GM19467 (cell line): ENCODE measurements around the gene CPOX.
"Not testable (repeated sequence)": the region's sequence is repeated elsewhere in the genome, so short reads cannot be mapped to it uniquely, and the experiment has no call there.

Experiments used
- ATAC-seq: cut with Tn5 transposase; IDR thresholded peaks from one replicate; pipeline ENCODE4 v1.9.1; 2021; ENCODE audit warnings: mild to moderate bottlenecking, moderate library complexity; ENCODE audit not compliant: unreplicated experiment

Gene CPOX

DNA sequence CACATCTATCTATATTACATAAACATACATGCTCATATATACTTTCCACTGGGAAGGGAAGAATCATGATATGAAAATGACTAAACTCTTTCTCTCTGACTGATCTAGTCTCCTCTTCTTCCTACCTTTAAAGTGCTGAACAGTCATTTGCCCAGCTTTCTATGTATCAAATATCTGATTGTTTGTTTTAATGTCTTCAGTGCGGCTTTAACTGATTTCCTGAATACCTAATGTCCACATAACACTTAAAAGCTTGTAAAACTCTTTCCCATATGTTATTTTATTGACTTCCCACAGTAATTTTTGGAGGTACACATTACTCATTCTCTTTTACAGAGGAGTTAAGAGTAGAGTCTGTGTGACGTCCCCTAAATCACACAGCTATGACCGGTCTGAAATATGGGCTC lies 28.2 kb downstream of the CPOX start:
- no peak for ATAC-seq

- no peak for ATAC-seq
These were observed 29.0 kb downstream of the CPOX start for GRCh38 chr3:98564282-98565005.

DNA sequence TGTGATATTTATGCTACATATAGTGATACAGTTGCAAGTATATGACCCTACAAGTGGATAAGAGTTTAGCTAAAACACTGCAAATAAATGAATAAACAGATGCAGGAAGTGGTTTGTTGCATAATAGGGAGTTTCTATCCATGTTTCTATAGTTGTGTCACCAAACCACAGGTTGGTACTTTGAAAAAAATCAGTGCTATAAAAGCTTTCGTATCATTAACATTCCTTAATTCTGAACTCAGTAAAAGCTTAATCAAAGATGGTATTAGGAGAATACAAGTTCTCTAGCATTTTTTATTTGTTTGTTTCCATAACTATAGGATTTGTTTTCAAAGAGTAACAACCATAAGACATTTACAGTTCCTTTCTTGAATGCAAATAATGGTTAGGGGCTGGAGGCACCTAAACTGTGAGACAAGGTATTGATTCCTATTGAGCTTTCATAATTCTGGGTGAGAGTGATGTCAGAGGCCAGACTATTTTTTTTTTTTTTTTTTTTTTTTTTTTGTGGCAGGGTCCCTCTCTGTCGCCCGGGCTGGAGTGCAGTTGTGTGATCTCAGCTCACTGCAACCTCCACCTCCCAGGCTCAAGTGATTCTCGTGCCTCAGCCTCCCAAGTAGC lies 29.6 kb downstream of the CPOX start:
- peak; percentile 41 for ATAC-seq

GRCh38 chr3:98561727-98562521 lies 31.5 kb downstream of the CPOX start:
- ATAC-seq, result no peak

GRCh38 chr3:98560911-98561310 lies 32.5 kb downstream of the CPOX start:
- no peak for ATAC-seq

DNA sequence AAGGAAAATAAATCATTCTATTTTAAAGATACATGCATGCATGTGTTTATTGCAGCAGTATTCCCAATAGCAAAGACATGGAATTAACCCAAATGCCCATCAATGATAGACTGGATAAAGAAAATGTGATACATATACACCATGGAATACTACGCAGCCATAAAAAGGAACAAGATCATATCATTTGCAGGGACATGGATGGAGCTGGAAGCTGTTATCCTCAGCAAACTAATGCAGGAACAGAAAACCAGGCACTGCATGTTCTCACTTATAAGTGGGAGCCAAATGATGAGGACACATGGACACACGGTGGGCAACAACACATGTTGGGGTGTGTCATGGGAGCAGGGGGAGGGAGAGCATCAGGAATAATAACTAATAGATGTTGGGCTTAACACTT lies 33.6 kb downstream of the CPOX start:
- not testable (repeated sequence) for ATAC-seq

DNA sequence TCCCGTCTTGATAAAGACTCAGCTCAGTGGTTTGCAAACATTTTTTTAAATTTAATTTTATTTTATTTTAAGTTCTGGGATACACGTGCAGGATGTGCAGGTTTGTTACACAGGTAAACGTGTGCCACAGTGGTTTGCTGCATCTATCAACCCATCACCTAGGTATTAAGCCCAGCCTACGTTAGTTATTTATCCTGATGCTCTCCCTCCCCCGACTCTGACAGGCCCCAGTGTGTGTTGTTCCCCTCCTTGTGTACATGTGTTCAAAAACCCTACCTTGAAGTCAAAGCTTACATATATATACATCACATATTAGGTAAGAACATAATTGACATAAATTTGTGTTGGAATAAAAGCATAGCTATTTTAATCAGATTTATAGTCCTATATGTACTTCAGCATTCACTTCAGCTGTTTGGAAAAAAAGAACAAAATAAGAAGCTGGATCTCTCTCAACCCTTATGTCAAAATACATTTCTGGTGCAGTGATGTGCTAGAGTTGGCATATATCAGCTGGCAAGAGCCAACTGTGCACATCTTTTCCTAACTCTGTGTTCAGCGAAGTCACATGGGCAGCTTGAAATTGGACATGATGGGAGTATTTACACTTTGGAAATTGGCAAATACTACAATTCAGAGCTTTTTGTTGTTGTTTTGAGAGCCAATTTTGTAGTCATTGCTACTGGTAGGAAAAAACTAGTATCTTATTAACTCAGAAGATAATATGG lies 35.1 kb downstream of the CPOX start:
- no peak for ATAC-seq

- no peak for ATAC-seq
These were observed 35.9 kb downstream of the CPOX start for GRCh38 chr3:98557324-98558010.

DNA sequence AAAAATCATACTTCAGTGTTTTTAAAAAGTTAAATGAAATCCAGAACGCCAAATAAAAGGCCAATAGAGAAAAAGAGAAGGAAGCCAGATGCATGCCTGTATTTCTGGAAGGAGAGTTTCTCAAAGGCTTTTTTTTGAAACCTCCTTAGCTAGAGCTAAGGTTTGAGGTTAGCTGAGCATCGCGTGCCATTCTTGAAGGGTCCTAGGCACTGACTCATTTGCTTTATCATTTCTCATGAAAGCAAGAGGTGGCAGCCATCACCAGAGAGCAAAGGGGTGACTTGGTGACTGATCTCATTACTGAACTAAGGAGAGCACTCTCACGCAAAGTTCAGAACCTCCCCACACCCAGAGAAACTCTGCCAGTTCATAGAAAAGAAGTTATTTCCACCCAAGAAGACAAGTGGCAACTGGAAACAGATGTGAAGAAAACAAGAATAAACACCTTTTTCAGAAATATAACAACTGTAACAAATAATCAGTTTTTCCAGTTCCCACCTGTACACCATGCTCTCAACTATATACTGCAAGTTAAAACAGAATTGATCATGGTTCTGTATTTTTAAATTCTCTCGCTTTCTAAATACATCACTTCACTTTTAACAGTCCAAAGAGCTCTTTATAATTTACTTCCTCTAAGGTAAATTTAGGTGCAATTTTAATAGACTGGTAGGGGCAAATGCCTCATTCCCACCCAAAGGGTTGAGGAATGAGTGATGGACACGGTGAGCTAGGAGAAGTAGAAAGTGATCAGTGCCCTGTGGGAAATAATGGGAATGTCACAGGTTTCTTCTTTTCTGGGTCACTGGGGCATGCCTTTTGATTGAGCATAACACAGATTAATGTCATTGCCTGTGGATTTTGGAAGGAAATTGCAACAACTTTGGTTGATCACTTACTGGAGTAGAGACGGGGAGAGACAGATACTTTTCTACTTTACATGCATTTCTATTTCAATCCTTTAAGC lies 37.0 kb downstream of the CPOX start:
- peak; percentile 73 for ATAC-seq

- no peak for ATAC-seq
These were observed 38.4 kb downstream of the CPOX start for GRCh38 chr3:98555025-98555379.

DNA sequence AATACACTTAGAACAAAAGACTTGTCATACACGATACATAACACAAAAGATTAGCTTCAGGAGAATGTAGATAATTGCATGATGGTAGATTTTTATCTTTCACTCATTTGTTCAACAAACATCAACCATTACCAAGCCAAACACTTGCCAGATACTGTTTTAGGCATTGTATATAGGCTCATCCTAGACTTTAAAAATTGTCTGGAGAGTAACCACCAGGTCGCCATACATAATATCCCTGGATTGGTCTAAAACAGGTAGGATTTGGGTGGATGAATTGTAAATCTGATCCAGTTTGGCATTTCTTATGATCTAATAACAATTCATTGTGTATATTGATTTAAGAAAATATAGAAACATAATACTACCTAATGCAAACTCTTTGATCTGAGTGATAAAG lies 38.8 kb downstream of the CPOX start:
- ATAC-seq, result no peak

DNA sequence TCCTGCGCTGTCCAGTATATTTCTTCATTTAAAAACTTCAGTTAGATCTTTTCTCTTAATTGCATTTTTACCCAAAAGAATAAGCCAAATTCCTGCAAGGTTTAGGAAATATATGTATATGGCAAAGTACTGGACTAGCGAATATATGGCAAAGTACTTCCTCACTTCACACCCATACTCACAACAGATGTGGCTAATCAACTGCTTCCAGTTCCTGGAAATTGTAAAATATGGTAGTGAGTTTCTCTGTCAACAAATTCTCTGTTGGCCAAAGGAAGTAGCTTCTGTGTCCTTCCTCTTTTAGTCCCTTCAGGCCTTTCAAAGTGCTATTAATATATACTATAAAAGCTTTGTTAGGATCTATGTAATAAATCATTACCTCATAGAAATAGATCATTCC lies 39.7 kb downstream of the CPOX start:
- no peak for ATAC-seq

GRCh38 chr3:98553021-98553563 lies 40.3 kb downstream of the CPOX start:
- no peak for ATAC-seq

DNA sequence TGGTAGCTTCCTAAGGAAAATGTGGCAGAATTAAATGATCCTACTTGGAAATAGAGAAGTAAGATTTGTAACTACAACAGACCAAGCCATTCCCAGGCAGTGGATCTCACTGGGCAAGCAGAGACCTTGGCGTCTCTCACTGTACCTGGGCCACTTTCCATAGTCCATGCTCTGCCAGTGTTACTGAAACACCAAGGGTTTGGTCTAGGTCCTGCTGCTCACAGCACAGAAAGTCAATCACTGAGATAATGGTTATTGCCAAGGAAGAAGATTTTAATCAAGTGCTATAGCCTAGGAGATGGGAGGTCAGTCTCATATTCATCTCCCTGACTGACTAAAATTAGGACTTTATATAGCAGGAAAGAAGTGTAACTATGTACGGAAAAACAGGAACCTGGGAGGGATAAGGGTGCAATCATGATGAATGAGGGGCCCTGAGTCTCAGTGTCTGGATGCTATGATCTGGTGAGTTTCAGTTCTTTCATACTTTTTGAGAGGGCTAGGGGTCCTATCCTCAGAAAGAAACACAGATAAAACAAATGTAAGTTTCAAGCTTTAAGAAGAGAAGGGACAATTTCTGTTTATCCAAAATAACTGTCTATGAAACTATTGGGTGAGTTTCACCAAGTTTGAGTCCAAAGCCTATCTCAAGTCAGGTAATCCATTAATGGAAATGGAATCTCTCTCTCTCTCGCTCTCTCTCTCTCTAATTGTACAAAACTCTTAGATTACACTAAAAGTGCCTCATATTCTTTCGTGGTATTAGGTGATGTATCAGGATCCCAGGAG lies 41.0 kb downstream of the CPOX start:
- no peak for ATAC-seq

DNA sequence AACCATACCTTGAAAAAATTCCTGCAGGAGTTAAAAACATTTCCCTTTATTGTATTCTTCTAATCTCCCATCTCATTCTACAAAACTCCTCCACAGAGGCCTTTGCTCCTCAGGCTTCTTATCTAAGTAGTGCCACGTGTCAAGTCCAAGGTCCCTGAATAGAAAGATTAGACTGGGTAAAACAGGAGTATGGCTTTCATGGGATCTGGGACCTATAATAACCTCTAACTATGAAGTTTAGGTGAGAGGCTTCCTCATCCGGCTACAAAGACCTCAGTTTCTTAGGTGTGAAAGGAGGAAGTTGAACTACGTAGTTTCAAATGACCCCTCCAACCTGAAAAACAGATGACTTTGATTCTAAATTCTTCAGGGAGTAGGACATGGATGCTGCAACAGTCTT lies 41.7 kb downstream of the CPOX start:
- ATAC-seq, result no peak

- no peak for ATAC-seq
These were observed 42.2 kb downstream of the CPOX start for GRCh38 chr3:98551236-98551635.

- no peak for ATAC-seq
These were observed 42.6 kb downstream of the CPOX start for GRCh38 chr3:98550833-98551232.

- ATAC-seq, result no peak
These were observed 44.9 kb downstream of the CPOX start for GRCh38 chr3:98548544-98548943.

DNA sequence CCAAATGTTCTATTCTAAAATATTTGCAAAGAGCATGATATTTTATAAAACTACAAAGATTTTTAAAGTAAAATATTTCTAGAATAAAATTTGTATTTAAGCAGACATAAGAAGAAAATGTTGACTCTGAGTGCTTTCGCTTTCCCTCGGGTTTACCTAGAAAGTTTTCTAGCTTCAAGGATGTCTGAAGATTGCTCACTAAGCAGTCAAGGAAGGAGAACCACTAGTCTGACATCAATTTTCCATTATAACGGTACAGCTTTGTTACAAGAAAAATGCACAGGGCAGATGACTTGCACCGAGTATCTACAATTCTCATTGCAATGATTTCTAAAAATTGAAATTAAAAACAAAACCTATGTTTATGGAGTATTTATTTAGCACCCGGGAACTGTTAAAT lies 47.5 kb downstream of the CPOX start:
- ATAC-seq, result no peak
